ENCODE measurements around the gene FSD1L.

FSD1L gene

GRCh38 chr9:105421154-105421553, 26.7 kb upstream of the FSD1L start:
- no peak overlapping the region for H3K4me3 ChIP-seq (ENCODE audit: low read depth, low read length)
- no peak for DNase-seq (ENCODE audit: low read depth)
- no peak for TF ChIP-seq CTCF (IDR thresholded peaks at IDR 0.05; ENCODE audit: low read depth, low read length, missing control alignments)

GRCh38 chr9:105421864-105422263, 26.0 kb upstream of the FSD1L start:
- no peak for TF ChIP-seq CTCF (IDR thresholded peaks at IDR 0.05; ENCODE audit: low read depth, low read length, missing control alignments)
- no peak for DNase-seq (ENCODE audit: low read depth)
- no peak overlapping the region for H3K4me3 ChIP-seq (ENCODE audit: low read depth, low read length)

GRCh38 chr9:105425816-105426433, 21.9 kb upstream of the FSD1L start:
- no peak overlapping the region for H3K4me3 ChIP-seq (ENCODE audit: low read depth, low read length)
- no peak for DNase-seq (ENCODE audit: low read depth)
- peak; percentile 22 for TF ChIP-seq CTCF (IDR thresholded peaks at IDR 0.05; ENCODE audit: low read depth, low read length, missing control alignments)

- no peak for TF ChIP-seq CTCF (IDR thresholded peaks at IDR 0.05; ENCODE audit: low read depth, low read length, missing control alignments)
- no peak for DNase-seq (ENCODE audit: low read depth)
- no peak overlapping the region for H3K4me3 ChIP-seq (ENCODE audit: low read depth, low read length)
Measured at GRCh38 chr9:105426657-105427056, 21.2 kb upstream of the FSD1L start.

GRCh38 chr9:105431424-105432246, 16.2 kb upstream of the FSD1L start:
- no peak for DNase-seq (ENCODE audit: low read depth)
- no peak overlapping the region for H3K4me3 ChIP-seq (ENCODE audit: low read depth, low read length)
- no peak for TF ChIP-seq CTCF (IDR thresholded peaks at IDR 0.05; ENCODE audit: low read depth, low read length, missing control alignments)

GRCh38 chr9:105432247-105432842, 15.5 kb upstream of the FSD1L start:
- no peak overlapping the region for H3K4me3 ChIP-seq (ENCODE audit: low read depth, low read length)
- DNase-seq (ENCODE audit: low read depth): no peak
- TF ChIP-seq CTCF (IDR thresholded peaks at IDR 0.05; ENCODE audit: low read depth, low read length, missing control alignments): no peak

Measured in GM12864 (cell line).